Loucy (cell line): ENCODE measurements around the gene ELOVL1.

ENCODE experiments used
- H2AFZ ChIP-seq: fragments of 200-600 bp; sonication (generic); 2 replicates; pipeline ENCODE4 v1.6.0; 2016; ENCODE audit warnings: antibody characterized with exemption, mild to moderate bottlenecking, low read length, moderate library complexity
- H3F3A ChIP-seq: fragments of 200-600 bp; 2 replicates; pipeline ENCODE4 v1.6.0; 2016; ENCODE audit warnings: antibody characterized with exemption, low read depth, mild to moderate bottlenecking
- H3K27me3 ChIP-seq: fragments of 200-600 bp; sonication (generic); 2 replicates; pipeline ENCODE4 v1.6.1; 2014; ENCODE audit warnings: low read length, mild to moderate bottlenecking; ENCODE audit not compliant: insufficient read depth, poor library complexity, severe bottlenecking
- H3K36me3 ChIP-seq: fragments of 200-600 bp; sonication (generic); 2 replicates; pipeline ENCODE4 v1.6.1; 2016; ENCODE audit warnings: low read length; ENCODE audit not compliant: insufficient read depth
- H3K4me1 ChIP-seq: fragments of 200-600 bp; sonication (generic); 2 replicates; pipeline ENCODE4 v1.5.1; 2014; ENCODE audit warnings: low read length, mild to moderate bottlenecking; ENCODE audit not compliant: insufficient read depth, poor library complexity, severe bottlenecking
- H3K4me2 ChIP-seq: fragments of 200-600 bp; sonication (generic); 2 replicates; pipeline ENCODE4 v1.6.0; 2014; ENCODE audit warnings: antibody characterized with exemption, low read length, low read depth, mild to moderate bottlenecking; ENCODE audit not compliant: poor library complexity, severe bottlenecking
- H3K4me3 ChIP-seq: fragments of 200-600 bp; sonication (generic); 2 replicates; pipeline ENCODE4 v1.5.1; 2014; ENCODE audit warnings: low read length, mild to moderate bottlenecking, mixed read lengths; ENCODE audit not compliant: poor library complexity, severe bottlenecking
- H3K79me2 ChIP-seq: fragments of 200-600 bp; sonication (generic); 2 replicates; pipeline ENCODE4 v1.6.1; 2014; ENCODE audit warnings: low read length; ENCODE audit not compliant: insufficient read depth
- H3K9ac ChIP-seq: fragments of 200-600 bp; sonication (generic); 2 replicates; pipeline ENCODE4 v1.6.0; 2014; ENCODE audit warnings: mild to moderate bottlenecking, low read depth, low read length, moderate library complexity; ENCODE audit not compliant: poor library complexity, severe bottlenecking
- H3K9me2 ChIP-seq: fragments of 200-600 bp; sonication (generic); replicated peaks from 2 replicates; pipeline ENCODE4 v1.6.1; 2016; ENCODE audit warnings: low read depth, low read length, mixed read lengths
- H3K9me3 ChIP-seq: fragments of 200-600 bp; sonication (generic); 2 replicates; pipeline ENCODE4 v1.6.1; 2014; ENCODE audit warnings: mild to moderate bottlenecking, antibody characterized with exemption, low read length, low read depth; ENCODE audit not compliant: insufficient read depth
- H4K20me1 ChIP-seq: fragments of 200-600 bp; sonication (generic); 2 replicates; pipeline ENCODE4 v1.6.0; 2014; ENCODE audit warnings: antibody characterized with exemption, low read length, mild to moderate bottlenecking; ENCODE audit not compliant: insufficient read depth, poor library complexity, severe bottlenecking
- EZH2phosphoT487 ChIP-seq: fragments of 200-600 bp; IDR thresholded peaks from 2 replicates; pipeline ENCODE4 v1.6.1; 2018; ENCODE audit warnings: antibody characterized with exemption, mild to moderate bottlenecking, moderate library complexity, borderline replicate concordance
- TF ChIP-seq, protein P1 (sequence below): fragments of 200-600 bp; sonication (generic); conservative IDR thresholded peaks from 2 replicates; pipeline ENCODE4 v1.5.1; 2014; ENCODE audit warnings: mild to moderate bottlenecking, antibody characterized with exemption, low read length

The ELOVL1 gene

GRCh38 chr1:43319288-43319687 is 48.5 kb downstream of the ELOVL1 start:
- H3K27me3 ChIP-seq, result no peaks in the 10 kb centered on the region
- H2AFZ ChIP-seq, result no peak overlapping the region
- H3K9me3 ChIP-seq, result no peaks in the 10 kb centered on the region
- no peak overlapping the region for H3K4me2 ChIP-seq
- H3K9me2 ChIP-seq, result no peaks in the 10 kb centered on the region
- H3K4me1 ChIP-seq, result peaks cover 2% of the 10 kb centered on the region
- no peaks in the 10 kb centered on the region for H3K79me2 ChIP-seq
- TF ChIP-seq EZH2phosphoT487, result no peak
- TF ChIP-seq, protein P1, sequence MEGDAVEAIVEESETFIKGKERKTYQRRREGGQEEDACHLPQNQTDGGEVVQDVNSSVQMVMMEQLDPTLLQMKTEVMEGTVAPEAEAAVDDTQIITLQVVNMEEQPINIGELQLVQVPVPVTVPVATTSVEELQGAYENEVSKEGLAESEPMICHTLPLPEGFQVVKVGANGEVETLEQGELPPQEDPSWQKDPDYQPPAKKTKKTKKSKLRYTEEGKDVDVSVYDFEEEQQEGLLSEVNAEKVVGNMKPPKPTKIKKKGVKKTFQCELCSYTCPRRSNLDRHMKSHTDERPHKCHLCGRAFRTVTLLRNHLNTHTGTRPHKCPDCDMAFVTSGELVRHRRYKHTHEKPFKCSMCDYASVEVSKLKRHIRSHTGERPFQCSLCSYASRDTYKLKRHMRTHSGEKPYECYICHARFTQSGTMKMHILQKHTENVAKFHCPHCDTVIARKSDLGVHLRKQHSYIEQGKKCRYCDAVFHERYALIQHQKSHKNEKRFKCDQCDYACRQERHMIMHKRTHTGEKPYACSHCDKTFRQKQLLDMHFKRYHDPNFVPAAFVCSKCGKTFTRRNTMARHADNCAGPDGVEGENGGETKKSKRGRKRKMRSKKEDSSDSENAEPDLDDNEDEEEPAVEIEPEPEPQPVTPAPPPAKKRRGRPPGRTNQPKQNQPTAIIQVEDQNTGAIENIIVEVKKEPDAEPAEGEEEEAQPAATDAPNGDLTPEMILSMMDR, result no peak
- H4K20me1 ChIP-seq, result no peaks in the 10 kb centered on the region
- H3K9ac ChIP-seq, result no peak overlapping the region
- no peak overlapping the region for H3K4me3 ChIP-seq
- no peaks in the 10 kb centered on the region for H3F3A ChIP-seq
- no peaks in the 10 kb centered on the region for H3K36me3 ChIP-seq

DNA sequence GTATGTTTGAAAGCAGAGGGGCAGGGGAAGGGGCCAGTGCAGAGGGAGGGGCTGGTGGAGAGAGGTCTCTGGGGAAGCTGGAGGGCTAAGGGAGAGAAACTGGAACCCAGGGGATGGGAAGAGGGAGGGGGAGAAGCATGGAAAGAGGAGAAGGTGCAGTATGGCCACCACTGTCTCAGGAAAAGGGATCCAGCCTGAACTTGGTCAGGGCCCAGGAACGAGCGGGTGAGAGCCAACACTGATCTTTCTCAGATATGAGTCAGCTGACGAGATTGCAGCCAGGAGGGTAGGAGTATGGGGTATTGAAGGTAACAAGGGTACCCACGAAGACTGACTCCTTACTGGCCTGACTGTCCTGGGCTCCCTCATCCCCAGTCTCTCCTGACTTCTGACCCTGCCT is 49.0 kb downstream of the ELOVL1 start:
- no peaks in the 10 kb centered on the region for H3K9me2 ChIP-seq
- H3K36me3 ChIP-seq, result no peaks in the 10 kb centered on the region
- H3K4me2 ChIP-seq, result no peak overlapping the region
- H3F3A ChIP-seq, result no peaks in the 10 kb centered on the region
- H3K9ac ChIP-seq, result no peak overlapping the region
- H3K27me3 ChIP-seq, result no peaks in the 10 kb centered on the region
- TF ChIP-seq EZH2phosphoT487, result no peak
- TF ChIP-seq, protein P1, result no peak
- no peak overlapping the region for H3K4me3 ChIP-seq
- H3K79me2 ChIP-seq, result no peaks in the 10 kb centered on the region
- H3K9me3 ChIP-seq, result no peaks in the 10 kb centered on the region
- H3K4me1 ChIP-seq, result no peaks in the 10 kb centered on the region
- H2AFZ ChIP-seq, result no peak overlapping the region
- no peaks in the 10 kb centered on the region for H4K20me1 ChIP-seq

DNA sequence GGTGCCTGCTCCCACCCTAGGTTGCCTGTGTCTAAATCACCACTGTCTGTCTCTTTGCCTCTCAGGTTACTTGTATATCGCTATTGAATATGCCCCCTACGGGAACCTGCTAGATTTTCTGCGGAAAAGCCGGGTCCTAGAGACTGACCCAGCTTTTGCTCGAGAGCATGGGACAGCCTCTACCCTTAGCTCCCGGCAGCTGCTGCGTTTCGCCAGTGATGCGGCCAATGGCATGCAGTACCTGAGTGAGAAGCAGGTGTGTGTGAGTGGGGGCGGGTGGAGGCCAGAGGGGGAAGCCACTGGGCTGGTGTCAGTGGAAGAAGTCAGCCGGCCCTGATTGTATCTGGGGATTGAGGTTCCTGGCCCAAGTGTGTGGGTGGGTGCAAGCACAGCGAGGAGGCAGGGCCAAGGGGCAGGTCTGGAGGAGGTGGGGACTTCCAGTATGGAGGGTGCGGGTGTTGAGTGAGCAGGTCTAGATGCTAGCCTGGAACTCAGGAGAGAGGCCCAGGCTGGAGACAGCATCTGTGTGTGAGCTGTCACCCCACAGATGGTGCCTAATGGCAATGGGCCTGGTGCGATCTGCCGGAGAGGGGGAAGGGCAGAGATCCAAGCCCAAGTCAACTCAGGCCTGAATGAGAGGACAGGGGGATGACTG is 49.9 kb downstream of the ELOVL1 start:
- H3K9ac ChIP-seq, result no peak overlapping the region
- no peaks in the 10 kb centered on the region for H3K36me3 ChIP-seq
- H3K4me2 ChIP-seq, result no peak overlapping the region
- H2AFZ ChIP-seq, result no peak overlapping the region
- H3K4me3 ChIP-seq, result no peak overlapping the region
- no peaks in the 10 kb centered on the region for H3K9me3 ChIP-seq
- H3K4me1 ChIP-seq, result no peaks in the 10 kb centered on the region
- H3K79me2 ChIP-seq, result no peaks in the 10 kb centered on the region
- no peaks in the 10 kb centered on the region for H3K9me2 ChIP-seq
- TF ChIP-seq, protein P1, result no peak
- TF ChIP-seq EZH2phosphoT487, result no peak
- H4K20me1 ChIP-seq, result no peaks in the 10 kb centered on the region
- H3K27me3 ChIP-seq, result no peaks in the 10 kb centered on the region
- no peaks in the 10 kb centered on the region for H3F3A ChIP-seq
